ENCODE measurements around the gene KCNK3. TPM values are rescaled to one million over a fixed set of nuclear protein-coding genes. Genes with fewer than 3 reads are reported as not detected.

KCNK3 gene
- total and polyA plus RNA-seq, 2 of the 13 experiments (the other 11 are each of a cell fraction or from before 2014, with no cell fraction given): not detected

DNA sequence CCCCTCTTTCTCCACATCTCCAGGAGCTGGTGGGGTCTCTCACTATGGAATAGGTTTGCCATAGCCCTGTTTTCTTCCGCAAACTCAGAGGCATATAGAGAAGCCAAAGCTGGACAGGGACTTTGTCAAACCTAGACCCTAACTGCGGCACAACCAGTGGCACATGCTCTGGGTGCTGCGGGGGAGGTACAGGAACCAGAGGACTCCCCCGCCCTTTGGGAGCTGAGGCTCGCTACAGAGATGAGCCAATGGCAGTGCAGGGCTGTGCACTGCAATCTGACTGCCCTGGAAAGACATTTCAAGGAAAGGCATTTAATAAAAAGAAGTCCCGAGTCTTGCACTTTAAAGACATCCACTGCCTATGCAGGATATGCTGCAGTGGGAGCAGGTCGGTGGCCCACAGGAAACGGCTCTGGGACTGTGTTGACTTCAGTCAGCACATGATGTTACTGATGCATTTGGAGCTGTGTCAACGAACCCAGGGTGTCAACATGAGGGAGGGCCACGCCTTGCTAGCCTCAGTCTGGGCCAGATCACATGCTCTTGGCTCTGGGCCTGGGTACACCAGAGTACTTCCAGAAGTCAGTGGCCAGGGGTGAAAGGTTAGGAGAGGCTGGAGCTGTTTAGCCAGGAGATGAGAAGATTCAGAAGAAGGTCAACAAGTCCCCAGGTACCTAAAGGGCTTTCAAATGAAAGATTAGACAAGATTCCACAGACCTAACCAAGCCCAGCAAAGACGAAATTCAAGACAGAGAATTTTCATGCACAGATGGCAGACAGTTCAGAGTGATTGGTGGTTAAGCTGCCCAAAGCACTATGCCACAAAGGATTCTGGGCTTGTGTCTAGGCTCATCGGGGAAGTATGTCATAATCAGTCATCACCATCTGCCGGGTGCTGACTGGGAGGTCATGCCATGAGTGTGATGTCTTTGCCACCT, 79.8 kb downstream of the KCNK3 start (continued):
- TF ChIP-seq TEAD2 (CRISPR knock-in tag; IDR thresholded peaks at IDR 0.05) (no peak), RFX3 (CRISPR knock-in tag; IDR thresholded peaks at IDR 0.05) (no peak), ZNF576 (CRISPR knock-in tag; IDR thresholded peaks at IDR 0.05) (no peak), ZNF253 (CRISPR knock-in tag; IDR thresholded peaks at IDR 0.05; ENCODE audit: borderline replicate concordance) (no peak), RBAK (CRISPR knock-in tag; IDR thresholded peaks at IDR 0.05) (no peak), PCBP1 (IDR thresholded peaks at IDR 0.05; ENCODE audit: borderline replicate concordance, low read depth, low read length) (no peak), JARID2 (CRISPR knock-in tag; IDR thresholded peaks at IDR 0.05; ENCODE audit: insufficient replicate concordance) (no peak), PAX8 (CRISPR knock-in tag; IDR thresholded peaks at IDR 0.05; ENCODE audit: borderline replicate concordance) (no peak), EED (CRISPR knock-in tag; IDR thresholded peaks at IDR 0.05) (no peak), MAX (IDR thresholded peaks at IDR 0.05) (peak; percentile 92), ZNF44 (CRISPR knock-in tag; IDR thresholded peaks at IDR 0.05) (no peak), ARNTL (CRISPR knock-in tag; IDR thresholded peaks at IDR 0.05) (0 out of 2 replicates have a peak, but pooled peaks have one; percentile 41), MAZ (IDR thresholded peaks at IDR 0.05; ENCODE audit: borderline replicate concordance, low read depth, low read length) (no peak), MAZ (CRISPR knock-in tag; IDR thresholded peaks at IDR 0.05; ENCODE audit: low read depth) (no peak), ZNF644 (CRISPR knock-in tag; IDR thresholded peaks at IDR 0.05; ENCODE audit: low read depth) (peak; percentile 63; the same call in 1 of the 2 replicates), MTF2 (CRISPR knock-in tag; IDR thresholded peaks at IDR 0.05; ENCODE audit: borderline replicate concordance) (no peak), ZFY (CRISPR knock-in tag; IDR thresholded peaks at IDR 0.05) (peak; percentile 69), ZNF616 (CRISPR knock-in tag; IDR thresholded peaks at IDR 0.05; ENCODE audit: low read depth) (no peak), ZNF121 (CRISPR knock-in tag; IDR thresholded peaks at IDR 0.05) (no peak), TMF1 (CRISPR knock-in tag; IDR thresholded peaks at IDR 0.05; ENCODE audit: low read depth) (no peak), DMAP1 (CRISPR knock-in tag; IDR thresholded peaks at IDR 0.05) (peak; percentile 47; the same call in 1 of the 2 replicates), CHD4 (IDR thresholded peaks at IDR 0.05; ENCODE audit: borderline replicate concordance, low read length) (no peak)
- TF ChIP-seq, protein P1, sequence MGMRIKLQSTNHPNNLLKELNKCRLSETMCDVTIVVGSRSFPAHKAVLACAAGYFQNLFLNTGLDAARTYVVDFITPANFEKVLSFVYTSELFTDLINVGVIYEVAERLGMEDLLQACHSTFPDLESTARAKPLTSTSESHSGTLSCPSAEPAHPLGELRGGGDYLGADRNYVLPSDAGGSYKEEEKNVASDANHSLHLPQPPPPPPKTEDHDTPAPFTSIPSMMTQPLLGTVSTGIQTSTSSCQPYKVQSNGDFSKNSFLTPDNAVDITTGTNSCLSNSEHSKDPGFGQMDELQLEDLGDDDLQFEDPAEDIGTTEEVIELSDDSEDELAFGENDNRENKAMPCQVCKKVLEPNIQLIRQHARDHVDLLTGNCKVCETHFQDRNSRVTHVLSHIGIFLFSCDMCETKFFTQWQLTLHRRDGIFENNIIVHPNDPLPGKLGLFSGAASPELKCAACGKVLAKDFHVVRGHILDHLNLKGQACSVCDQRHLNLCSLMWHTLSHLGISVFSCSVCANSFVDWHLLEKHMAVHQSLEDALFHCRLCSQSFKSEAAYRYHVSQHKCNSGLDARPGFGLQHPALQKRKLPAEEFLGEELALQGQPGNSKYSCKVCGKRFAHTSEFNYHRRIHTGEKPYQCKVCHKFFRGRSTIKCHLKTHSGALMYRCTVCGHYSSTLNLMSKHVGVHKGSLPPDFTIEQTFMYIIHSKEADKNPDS (CRISPR knock-in tag; IDR thresholded peaks at IDR 0.05): peak; percentile 89
- TF ChIP-seq, protein P2, sequence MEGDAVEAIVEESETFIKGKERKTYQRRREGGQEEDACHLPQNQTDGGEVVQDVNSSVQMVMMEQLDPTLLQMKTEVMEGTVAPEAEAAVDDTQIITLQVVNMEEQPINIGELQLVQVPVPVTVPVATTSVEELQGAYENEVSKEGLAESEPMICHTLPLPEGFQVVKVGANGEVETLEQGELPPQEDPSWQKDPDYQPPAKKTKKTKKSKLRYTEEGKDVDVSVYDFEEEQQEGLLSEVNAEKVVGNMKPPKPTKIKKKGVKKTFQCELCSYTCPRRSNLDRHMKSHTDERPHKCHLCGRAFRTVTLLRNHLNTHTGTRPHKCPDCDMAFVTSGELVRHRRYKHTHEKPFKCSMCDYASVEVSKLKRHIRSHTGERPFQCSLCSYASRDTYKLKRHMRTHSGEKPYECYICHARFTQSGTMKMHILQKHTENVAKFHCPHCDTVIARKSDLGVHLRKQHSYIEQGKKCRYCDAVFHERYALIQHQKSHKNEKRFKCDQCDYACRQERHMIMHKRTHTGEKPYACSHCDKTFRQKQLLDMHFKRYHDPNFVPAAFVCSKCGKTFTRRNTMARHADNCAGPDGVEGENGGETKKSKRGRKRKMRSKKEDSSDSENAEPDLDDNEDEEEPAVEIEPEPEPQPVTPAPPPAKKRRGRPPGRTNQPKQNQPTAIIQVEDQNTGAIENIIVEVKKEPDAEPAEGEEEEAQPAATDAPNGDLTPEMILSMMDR (CRISPR knock-in tag; IDR thresholded peaks at IDR 0.05): no peak
- TF ChIP-seq, protein P3, sequence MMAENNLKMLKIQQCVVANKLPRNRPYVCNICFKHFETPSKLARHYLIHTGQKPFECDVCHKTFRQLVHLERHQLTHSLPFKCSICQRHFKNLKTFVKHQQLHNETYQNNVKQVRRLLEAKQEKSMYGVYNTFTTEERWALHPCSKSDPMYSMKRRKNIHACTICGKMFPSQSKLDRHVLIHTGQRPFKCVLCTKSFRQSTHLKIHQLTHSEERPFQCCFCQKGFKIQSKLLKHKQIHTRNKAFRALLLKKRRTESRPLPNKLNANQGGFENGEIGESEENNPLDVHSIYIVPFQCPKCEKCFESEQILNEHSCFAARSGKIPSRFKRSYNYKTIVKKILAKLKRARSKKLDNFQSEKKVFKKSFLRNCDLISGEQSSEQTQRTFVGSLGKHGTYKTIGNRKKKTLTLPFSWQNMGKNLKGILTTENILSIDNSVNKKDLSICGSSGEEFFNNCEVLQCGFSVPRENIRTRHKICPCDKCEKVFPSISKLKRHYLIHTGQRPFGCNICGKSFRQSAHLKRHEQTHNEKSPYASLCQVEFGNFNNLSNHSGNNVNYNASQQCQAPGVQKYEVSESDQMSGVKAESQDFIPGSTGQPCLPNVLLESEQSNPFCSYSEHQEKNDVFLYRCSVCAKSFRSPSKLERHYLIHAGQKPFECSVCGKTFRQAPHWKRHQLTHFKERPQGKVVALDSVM (CRISPR knock-in tag; IDR thresholded peaks at IDR 0.05): no peak

Data from HepG2 (cell line).